GM21737 (cell line): ENCODE data around the gene CDK5RAP2.

Source experiments
- ATAC-seq: cut with Tn5 transposase; IDR thresholded peaks from one replicate; pipeline ENCODE4 v1.9.1; 2021; ENCODE audit warnings: mild to moderate bottlenecking, moderate library complexity; ENCODE audit not compliant: unreplicated experiment

The CDK5RAP2 gene

GRCh38 chr9:120440791-120441190, 139.2 kb downstream of the CDK5RAP2 start:
- ATAC-seq: no peak

GRCh38 chr9:120439926-120440325, 140.0 kb downstream of the CDK5RAP2 start:
- ATAC-seq: no peak

- no peak for ATAC-seq
Observed at GRCh38 chr9:120438836-120439546, 141.0 kb downstream of the CDK5RAP2 start.

GRCh38 chr9:120438111-120438510, 141.9 kb downstream of the CDK5RAP2 start:
- ATAC-seq: no peak

GRCh38 chr9:120436983-120437475, 142.9 kb downstream of the CDK5RAP2 start:
- ATAC-seq: no peak

GRCh38 chr9:120436446-120436845, 143.5 kb downstream of the CDK5RAP2 start:
- ATAC-seq: no peak

- no peak for ATAC-seq
Observed at GRCh38 chr9:120435091-120435490, 144.9 kb downstream of the CDK5RAP2 start.

- ATAC-seq: no peak
Observed at GRCh38 chr9:120434532-120434931, 145.4 kb downstream of the CDK5RAP2 start.

- ATAC-seq: no peak
Observed at GRCh38 chr9:120433701-120434100, 146.3 kb downstream of the CDK5RAP2 start.

GRCh38 chr9:120432600-120432999, 147.4 kb downstream of the CDK5RAP2 start:
- ATAC-seq: no peak

GRCh38 chr9:120431268-120431667, 148.7 kb downstream of the CDK5RAP2 start:
- ATAC-seq: no peak

GRCh38 chr9:120424248-120424647, 155.7 kb downstream of the CDK5RAP2 start:
- ATAC-seq: no peak

GRCh38 chr9:120423812-120424211, 156.2 kb downstream of the CDK5RAP2 start:
- no peak for ATAC-seq

GRCh38 chr9:120421977-120422376, 158.0 kb downstream of the CDK5RAP2 start:
- no peak for ATAC-seq

GRCh38 chr9:120418315-120418714, 161.7 kb downstream of the CDK5RAP2 start:
- ATAC-seq: no peak

- no peak for ATAC-seq
Observed at GRCh38 chr9:120416781-120417427, 163.1 kb downstream of the CDK5RAP2 start.

- no peak for ATAC-seq
Observed at GRCh38 chr9:120413121-120414048, 166.6 kb downstream of the CDK5RAP2 start.

GRCh38 chr9:120412425-120412951, 167.5 kb downstream of the CDK5RAP2 start:
- no peak for ATAC-seq

- no peak for ATAC-seq
Observed at GRCh38 chr9:120411862-120412424, 168.0 kb downstream of the CDK5RAP2 start.

GRCh38 chr9:120410925-120411501, 169.0 kb downstream of the CDK5RAP2 start:
- no peak for ATAC-seq
